ENCODE measurements around the gene MTUS2.
A peak's percentile ranks its signal among the peaks of the same experiment; 100 is the strongest.
"Not testable (repeated sequence)": the region's sequence is repeated elsewhere in the genome, so short reads cannot be mapped to it uniquely, and the experiment has no call there.

The MTUS2 gene

GRCh38 chr13:29324601-29325000 lies 504.5 kb downstream of the MTUS2 start:
- no peak for DNase-seq

GRCh38 chr13:29328501-29328900 lies 508.4 kb downstream of the MTUS2 start:
- DNase-seq = no peak

GRCh38 chr13:29336356-29336755 lies 516.2 kb downstream of the MTUS2 start:
- DNase-seq = no peak

GRCh38 chr13:29339386-29340272 lies 519.5 kb downstream of the MTUS2 start:
- no peak for DNase-seq

GRCh38 chr13:29345860-29346582 lies 525.9 kb downstream of the MTUS2 start:
- DNase-seq = not testable (repeated sequence)

GRCh38 chr13:29355029-29355428 lies 534.9 kb downstream of the MTUS2 start:
- no peak for DNase-seq

- DNase-seq = no peak
These were observed 539.0 kb downstream of the MTUS2 start for GRCh38 chr13:29359181-29359580.

- no peak for DNase-seq
These were observed 541.6 kb downstream of the MTUS2 start for GRCh38 chr13:29361716-29362115.

- peak; percentile 47 for DNase-seq
These were observed 542.9 kb downstream of the MTUS2 start for GRCh38 chr13:29362849-29363604.

GRCh38 chr13:29369060-29369743 lies 549.1 kb downstream of the MTUS2 start:
- peak; percentile 15 for DNase-seq

GRCh38 chr13:29379281-29379680 lies 559.1 kb downstream of the MTUS2 start:
- DNase-seq = no peak

- no peak for DNase-seq
These were observed 559.7 kb downstream of the MTUS2 start for GRCh38 chr13:29379865-29380264.

GRCh38 chr13:29382021-29382420 lies 561.9 kb downstream of the MTUS2 start:
- no peak for DNase-seq

- DNase-seq = no peak
These were observed 563.3 kb downstream of the MTUS2 start for GRCh38 chr13:29383476-29383875.

GRCh38 chr13:29384466-29384865 lies 564.3 kb downstream of the MTUS2 start:
- DNase-seq = no peak

GRCh38 chr13:29384871-29385270 lies 564.7 kb downstream of the MTUS2 start:
- no peak for DNase-seq

GRCh38 chr13:29386246-29386645 lies 566.1 kb downstream of the MTUS2 start:
- no peak for DNase-seq

- DNase-seq = not testable (repeated sequence)
These were observed 570.5 kb downstream of the MTUS2 start for GRCh38 chr13:29390598-29390997.

GRCh38 chr13:29396446-29396845 lies 576.3 kb downstream of the MTUS2 start:
- DNase-seq = no peak

- no peak for DNase-seq
These were observed 577.1 kb downstream of the MTUS2 start for GRCh38 chr13:29397265-29397664.

GRCh38 chr13:29402166-29402636 lies 582.1 kb downstream of the MTUS2 start:
- no peak for DNase-seq

GRCh38 chr13:29405401-29405800 lies 585.3 kb downstream of the MTUS2 start:
- DNase-seq = no peak

All from right kidney (tissue), 1 donor.